PFSK-1 (cell line): ENCODE measurements around the gene UBE2Z.

Experiments
- POLR2AphosphoS5 ChIP-seq: IDR thresholded peaks from 2 replicates; pipeline ENCODE4 v1.6.1; 2012; ENCODE audit warnings: low read depth, mild to moderate bottlenecking, control low read depth, low read length, moderate library complexity
- SIN3A ChIP-seq: IDR thresholded peaks from 2 replicates; pipeline ENCODE4 v1.6.1; 2012; ENCODE audit warnings: mild to moderate bottlenecking, low read length, moderate library complexity, borderline replicate concordance; ENCODE audit not compliant: insufficient read depth
- TAF1 ChIP-seq: IDR thresholded peaks from 2 replicates; pipeline ENCODE4 v1.6.1; 2012; ENCODE audit warnings: low read length, control low read depth, borderline replicate concordance; ENCODE audit not compliant: insufficient read depth

DNA sequence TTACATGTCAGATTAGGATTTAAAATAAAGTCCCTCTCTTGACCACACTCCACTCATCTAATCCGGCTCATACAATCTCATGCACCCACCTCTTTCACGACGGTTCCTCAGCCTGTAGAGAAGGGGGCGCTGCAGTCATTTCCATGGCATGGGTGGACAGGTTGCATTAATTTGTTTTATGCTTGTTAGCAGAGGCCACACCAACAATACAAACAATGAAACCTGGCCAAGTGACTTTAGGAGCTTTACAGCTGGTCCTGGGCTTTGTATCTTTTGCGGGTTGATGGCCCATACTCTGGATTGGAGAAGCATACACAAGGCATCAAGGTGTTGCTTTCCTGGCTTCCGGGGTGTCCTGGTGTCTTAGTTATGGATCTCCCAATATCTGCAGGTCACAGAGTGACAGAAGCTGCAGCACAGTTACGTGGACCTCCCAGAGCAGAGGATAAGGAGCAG is 46.1 kb downstream of the UBE2Z start:
- TF ChIP-seq TAF1, result no peak
- no peak for TF ChIP-seq SIN3A
- no peak for TF ChIP-seq POLR2AphosphoS5
